GM12878 (cell line): ENCODE measurements around the gene GAL3ST2. TPM values are rescaled to one million over a fixed set of nuclear protein-coding genes. Genes with fewer than 3 reads are reported as not detected.

Experiments used
- ATAC-seq: fragments of 200-7000 bp; cut with Tn5 transposase; 3 replicates; pipeline ENCODE4 v1.9.1; 2020; ENCODE audit warnings: mild to moderate bottlenecking, moderate library complexity
- BruUV-seq: library from RNA; stranded (reverse); fragments of 400-500 nt; replicated peaks from 2 replicates; lab custom pipeline; 2021; lab: Mats Ljungman, UMichigan
- CTCF ChIA-PET: fragments of 300-600 bp; sonication (Branson Sonifier 250); formaldehyde crosslinking; extraction: SDS; loops from one replicate; lab custom pipeline; 2021; ENCODE audit warnings: inconsistent platforms; lab: Yijun Ruan, JAX
- POLR2A ChIA-PET: fragments of 350-600 bp; formaldehyde crosslinking; extraction: SDS; loops from one replicate; lab custom pipeline; 2021; ENCODE audit warnings: inconsistent platforms; lab: Charles Lee
- RAD21 ChIA-PET: fragments of 300-600 bp; sonication (Branson Sonifier 250); formaldehyde crosslinking; loops from one replicate; lab custom pipeline; 2023; ENCODE audit warnings: antibody characterized with exemption; ENCODE audit not compliant: unreplicated experiment; lab: Charles Lee
- SMC1A ChIA-PET: fragments of 300-600 bp; sonication (Branson Sonifier 250); formaldehyde crosslinking; loops from one replicate; lab custom pipeline; 2023; ENCODE audit not compliant: unreplicated experiment, uncharacterized antibody; lab: Charles Lee
- DNase-seq: peaks from one replicate; pipeline ENCODE4 v3.0.0-alpha.2; 2011; ENCODE audit warnings: low read depth, low spot score
- FAIRE-seq: peaks from 3 replicates; lab custom pipeline; 2011; peaks lifted over from hg19 to GRCh38; lab: Jason Lieb, UNC
- H2AFZ ChIP-seq: 2 replicates; pipeline ENCODE4 v1.6.0; 2011; ENCODE audit warnings: low read depth, low read length, control low read depth; ENCODE audit not compliant: control insufficient read depth
- H3K27ac ChIP-seq: 2 replicates; pipeline ENCODE4 v1.5.1; 2011; ENCODE audit warnings: control low read depth; ENCODE audit not compliant: control insufficient read depth, insufficient read depth
- H3K27me3 ChIP-seq, 2 experiments: replicated peaks in 1 of 2; 2 replicates each; pipeline versions ENCODE4 v1.6.0 to v1.6.1; 2011; ENCODE audit warnings: low read length in 1 of 2; ENCODE audit not compliant: control insufficient read depth in 2 of 2, insufficient read depth in 2 of 2
- H3K36me3 ChIP-seq, 2 experiments: 2 replicates each; pipeline ENCODE4 v1.5.1; 2011; ENCODE audit warnings: low read length in 1 of 2; ENCODE audit not compliant: control insufficient read depth in 2 of 2, insufficient read depth in 2 of 2
- H3K4me1 ChIP-seq: 2 replicates; pipeline ENCODE4 v1.6.1; 2011; ENCODE audit warnings: mild to moderate bottlenecking, low read length, moderate library complexity, mixed read lengths; ENCODE audit not compliant: control insufficient read depth, insufficient read depth
- H3K4me2 ChIP-seq: 2 replicates; pipeline ENCODE4 v1.6.0; 2011; ENCODE audit warnings: control low read depth; ENCODE audit not compliant: control insufficient read depth, insufficient read depth
- H3K4me3 ChIP-seq: fragments of 200-600 bp; sonication (generic); 2 replicates; pipeline ENCODE4 v1.5.1; 2016
- H3K79me2 ChIP-seq: 2 replicates; pipeline ENCODE4 v1.6.0; 2011; ENCODE audit warnings: low read length; ENCODE audit not compliant: control insufficient read depth, insufficient read depth
- H3K9ac ChIP-seq: 2 replicates; pipeline ENCODE4 v1.8.0; 2011; ENCODE audit warnings: low read length, control low read depth, mixed read lengths; ENCODE audit not compliant: control insufficient read depth, insufficient read depth
- H3K9me3 ChIP-seq: replicated peaks from 3 replicates; pipeline ENCODE4 v1.5.1; 2011; ENCODE audit warnings: mild to moderate bottlenecking, low read length; ENCODE audit not compliant: control insufficient read depth, insufficient read depth
- H4K20me1 ChIP-seq: 2 replicates; pipeline ENCODE4 v1.6.0; 2011; ENCODE audit not compliant: control insufficient read depth, insufficient read depth
- BACH1 ChIP-seq: fragments of 450-650 bp; IDR thresholded peaks from 2 replicates; pipeline ENCODE4 v1.6.1; 2017; ENCODE audit warnings: mild to moderate bottlenecking, borderline replicate concordance
- BMI1 ChIP-seq: fragments of 450-650 bp; IDR thresholded peaks from 2 replicates; pipeline ENCODE4 v1.6.1; 2016; ENCODE audit warnings: mild to moderate bottlenecking, moderate library complexity, borderline replicate concordance
- CREB1 ChIP-seq: IDR thresholded peaks from 2 replicates; pipeline ENCODE4 v1.6.1; 2012; ENCODE audit warnings: low read depth, mild to moderate bottlenecking, inconsistent platforms
- DPF2 ChIP-seq: fragments of 450-650 bp; IDR thresholded peaks from 2 replicates; pipeline ENCODE4 v1.6.1; 2017; ENCODE audit warnings: mild to moderate bottlenecking
- IKZF1 ChIP-seq: fragments of 450-650 bp; conservative IDR thresholded peaks from 2 replicates; pipeline ENCODE4 v1.6.1; 2017; ENCODE audit warnings: antibody characterized with exemption, mild to moderate bottlenecking
- KLF5 ChIP-seq: fragments of 450-650 bp; IDR thresholded peaks from 2 replicates; pipeline ENCODE4 v1.6.1; 2014; ENCODE audit warnings: mild to moderate bottlenecking; ENCODE audit not compliant: partially characterized antibody
- LARP7 ChIP-seq: fragments of 450-650 bp; IDR thresholded peaks from 2 replicates; pipeline ENCODE4 v1.6.1; 2017; ENCODE audit warnings: mild to moderate bottlenecking
- MTA2 ChIP-seq: fragments of 450-650 bp; IDR thresholded peaks from 2 replicates; pipeline ENCODE4 v1.6.1; 2016; ENCODE audit warnings: low read depth, mild to moderate bottlenecking, moderate library complexity
- NKRF ChIP-seq: fragments of 450-650 bp; conservative IDR thresholded peaks from 2 replicates; pipeline ENCODE4 v1.6.1; 2017; ENCODE audit warnings: mild to moderate bottlenecking, moderate library complexity
- NR2C1 ChIP-seq: fragments of 450-650 bp; IDR thresholded peaks from 2 replicates; pipeline ENCODE4 v1.6.1; 2017; ENCODE audit warnings: antibody characterized with exemption, mild to moderate bottlenecking, moderate library complexity
- PKNOX1 ChIP-seq: fragments of 450-650 bp; IDR thresholded peaks from 2 replicates; pipeline ENCODE4 v1.6.1; 2016; ENCODE audit warnings: mild to moderate bottlenecking
- POU2F2 ChIP-seq: IDR thresholded peaks from 3 replicates; pipeline ENCODE4 v1.6.1; 2011; ENCODE audit warnings: low read depth, mild to moderate bottlenecking, low read length, borderline replicate concordance
- RELB ChIP-seq: fragments of 450-650 bp; IDR thresholded peaks from 2 replicates; pipeline ENCODE4 v1.6.1; 2017; ENCODE audit warnings: low read depth, mild to moderate bottlenecking, moderate library complexity
- SPI1 ChIP-seq: IDR thresholded peaks from 2 replicates; pipeline ENCODE4 v1.6.1; 2011; ENCODE audit warnings: low read depth, mild to moderate bottlenecking, low read length, moderate library complexity, borderline replicate concordance; ENCODE audit not compliant: insufficient read depth
- WRNIP1 ChIP-seq: IDR thresholded peaks from 2 replicates; pipeline ENCODE4 v1.6.1; 2011; ENCODE audit warnings: low read depth, low read length, improper control_type of control experiment, borderline replicate concordance
- ZNF207 ChIP-seq: fragments of 450-650 bp; IDR thresholded peaks from 2 replicates; pipeline ENCODE4 v1.6.1; 2014; ENCODE audit warnings: antibody characterized with exemption, mild to moderate bottlenecking, borderline replicate concordance
- ZNF384 ChIP-seq: IDR thresholded peaks from 2 replicates; pipeline ENCODE4 v1.6.1; 2012; ENCODE audit warnings: low read depth, mild to moderate bottlenecking, low read length, improper control_type of control experiment, borderline replicate concordance
- WGBS: methylation state at CpG from one replicate; pipeline ENCODE4 v1.1.6; 2016; ENCODE audit warnings: low lambda C conversion rate; ENCODE audit not compliant: insufficient replicate concordance, insufficient coverage; ENCODE audit errors: missing lambda C conversion rate; 5-methylcytosine and 5-hydroxymethylcytosine counted together
- in situ Hi-C: fragments of 300-500 bp; cut with MboI; formaldehyde crosslinking; loops from 9 replicates; pipeline ENCODE4 v1.14.3; 2018; ENCODE audit warnings: mixed read lengths
- intact Hi-C: fragments of 100-400 bp; cut with micrococcal nuclease; formaldehyde crosslinking; loops from one replicate; pipeline ENCODE4 v1.14.2; 2022; ENCODE audit not compliant: unreplicated experiment
- polyA plus RNA-seq, 11 experiments: library from polyadenylated mRNA; depleted of rRNA in 4 of 11; unstranded in 6 of 11; stranded (reverse) in 5 of 11; fragments of >200 nt; fragmentation: Nextera tagmentation in 4 of 11; fragmentation: Illumina TruSeq in 1 of 11; extraction: Ambion mirVana in 4 of 11; extraction: Trizol in 1 of 11; gene quantifications; 1 replicate in 1 of 11; 2 replicates in 10 of 11; pipeline versions ENCODE4 v1.2.1 to v1.2.3, GENCODE V29; 2011 to 2016; ENCODE audit warnings: inconsistent platforms in 2 of 11, missing spikeins in 2 of 11, low read depth in 1 of 11
- total RNA-seq, 4 experiments: library from RNA; depleted of rRNA in 3 of 4; stranded (reverse); fragments of >200 nt in 3 of 4; fragmentation: Illumina TruSeq in 1 of 4; extraction: Trizol in 1 of 4; gene quantifications; 2 replicates each; pipeline versions ENCODE4 v1.2.1 to v1.2.3, GENCODE V29; 2013 to 2021
- TF ChIP-seq, protein P1 (sequence below): IDR thresholded peaks from 2 replicates; pipeline ENCODE4 v1.6.1; 2012; ENCODE audit warnings: low read depth, low read length, improper control_type of control experiment

GAL3ST2 gene
- total and polyA plus RNA-seq, 10 of the 15 experiments (the other 5 are each of a cell fraction or from before 2014, with no cell fraction given): 0.09 to 0.36 (median 0.11) TPM; not detected in 7

- 2% methylated on average over 40 of the region's 65 CpGs for WGBS
- POLR2A ChIA-PET: interaction anchor here (0.6 to 1.8 kb wide), 6 partner anchors 15 to 226 kb away, joined by 3 to 26 read pairs (median 3); partner anchors contain the start of gene PDCD1
- Histone ChIP-seq H3K4me3 (peak overlapping the region; percentile 28; the same call in 1 of the 2 replicates), H3K4me1 (peaks cover 23% of the 10 kb centered on the region), H3K27ac (peak overlapping the region; percentile 18; the same call in 1 of the 2 replicates), H3K79me2 (no peaks in the 10 kb centered on the region), H3K36me3 (no peaks in the 10 kb centered on the region), H2AFZ (peak overlapping the region; percentile 51), H3K4me2 (peak overlapping the region; percentile 72), H3K27me3 (no peaks in the 10 kb centered on the region; a peak in 1 of 4 replicates), H3K9ac (peak overlapping the region; percentile 39; the same call in 1 of the 2 replicates), H4K20me1 (no peaks in the 10 kb centered on the region), H3K9me3 (no peaks in the 10 kb centered on the region)
- FAIRE-seq (peak; percentile 94), DNase-seq (no peak), ATAC-seq (peak; percentile 83)
- no TSS peak for BruUV-seq
- SMC1A ChIA-PET: interaction anchor here (0.7 to 1.4 kb wide), 6 partner anchors 14 to 81 kb away, joined by 3 to 6 read pairs (median 4); no protein-coding TSS in a partner anchor
- in situ Hi-C loops (no loop called here), intact Hi-C loops (loop anchor here (5.0 to 10.0 kb wide), 2 partner anchors 42 to 109 kb away; partner anchors contain the start of gene D2HGDH)
- RAD21 ChIA-PET: interaction anchor here (0.7 to 1.2 kb wide), 5 partner anchors 16 to 142 kb away, joined by 3 to 16 read pairs (median 5); partner anchors contain the start of gene ING5
- CTCF ChIA-PET: no interaction called here
- TF ChIP-seq NKRF: peak; percentile 53; the same call in 1 of the 2 replicates
- peak; percentile 65; the same call in 1 of the 2 replicates for TF ChIP-seq ZNF384
- TF ChIP-seq MTA2: 0 out of 2 replicates have a peak, but pooled peaks have one; percentile 7
- TF ChIP-seq IKZF1: peak; percentile 94
- no peak for TF ChIP-seq BMI1
- peak; percentile 22; the same call in 1 of the 3 replicates for TF ChIP-seq POU2F2
- TF ChIP-seq, protein P1, sequence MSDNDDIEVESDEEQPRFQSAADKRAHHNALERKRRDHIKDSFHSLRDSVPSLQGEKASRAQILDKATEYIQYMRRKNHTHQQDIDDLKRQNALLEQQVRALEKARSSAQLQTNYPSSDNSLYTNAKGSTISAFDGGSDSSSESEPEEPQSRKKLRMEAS: peak; percentile 47; the same call in 1 of the 2 replicates
- TF ChIP-seq NR2C1: peak; percentile 33; the same call in 1 of the 2 replicates
- peak; percentile 96 for TF ChIP-seq DPF2
- TF ChIP-seq ZNF207: peak; percentile 81; the same call in 1 of the 2 replicates
- TF ChIP-seq KLF5: no peak
- 0 out of 2 replicates have a peak, but pooled peaks have one; percentile 45 for TF ChIP-seq SPI1
- peak; percentile 90 for TF ChIP-seq LARP7
- no peak for TF ChIP-seq WRNIP1
- 0 out of 2 replicates have a peak, but pooled peaks have one; percentile 25 for TF ChIP-seq CREB1
- 0 out of 2 replicates have a peak, but pooled peaks have one; percentile 27 for TF ChIP-seq RELB
- peak; percentile 91 for TF ChIP-seq BACH1
- TF ChIP-seq PKNOX1: peak; percentile 94
Measured at GRCh38 chr2:241844066-241844728, 67.6 kb downstream of the GAL3ST2 start.
